ENCODE results near the gene ZNF580.

- no peak for TF ChIP-seq CTCF (conservative IDR thresholded peaks at IDR 0.05; ENCODE audit: low read depth, low read length)
- no peak for TF ChIP-seq EZH2 (IDR thresholded peaks at IDR 0.05; ENCODE audit: low read length, unreplicated experiment)
Measured at GRCh38 chr19:55642153-55643002, 1.6 kb downstream of the ZNF580 start.
